ENCODE results near the gene ZNF827.

The ZNF827 gene

DNA sequence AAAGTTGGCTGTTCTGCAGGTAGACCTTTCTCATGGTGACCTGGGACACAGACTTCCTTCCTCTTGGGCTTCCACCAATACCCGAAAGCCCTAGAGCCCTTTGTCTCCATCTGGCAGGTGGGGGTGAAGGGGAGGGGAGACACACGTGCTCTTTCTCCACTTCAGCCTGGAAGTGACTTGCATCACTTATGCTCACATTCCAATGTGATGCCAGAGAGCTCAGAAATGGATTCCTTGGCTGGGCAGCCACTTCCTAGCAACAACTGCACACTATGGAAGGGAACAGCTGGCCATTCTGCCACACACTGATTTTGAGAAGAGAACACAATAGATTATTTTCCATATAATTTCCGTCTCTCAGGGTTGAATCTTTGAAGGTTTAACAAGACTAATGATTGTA, 222.4 kb downstream of the ZNF827 start:
- H3K27ac ChIP-seq (ENCODE audit: low read depth, low read length): no peak overlapping the region
- no peaks in the 10 kb centered on the region for H3K9me2 ChIP-seq (replicated peaks; ENCODE audit: control insufficient read depth, low read length)
- no peaks in the 10 kb centered on the region for H3K4me1 ChIP-seq (ENCODE audit: control insufficient read depth, low read length)
- no peaks in the 10 kb centered on the region for H3K79me2 ChIP-seq (ENCODE audit: control insufficient read depth, low read length)
- no peak overlapping the region for H3K4me3 ChIP-seq (ENCODE audit: low read length)
- H3K36me3 ChIP-seq (ENCODE audit: control insufficient read depth, low read length): no peaks in the 10 kb centered on the region
- H3F3A ChIP-seq (ENCODE audit: control insufficient read depth, insufficient read depth): no peaks in the 10 kb centered on the region
- H3K27me3 ChIP-seq (ENCODE audit: control insufficient read depth, low read length): peaks cover 8% of the 10 kb centered on the region; the same call in 1 of the 2 replicates
- no peaks in the 10 kb centered on the region for H4K20me1 ChIP-seq (ENCODE audit: control insufficient read depth, insufficient read depth, low read depth, low read length)
- H3K9me3 ChIP-seq (ENCODE audit: control insufficient read depth, insufficient read depth, low read length): no peaks in the 10 kb centered on the region; the same call in 1 of the 2 replicates
- TF ChIP-seq EZH2phosphoT487 (IDR thresholded peaks at IDR 0.05; ENCODE audit: borderline replicate concordance, low read length): no peak
- TF ChIP-seq, protein P1, sequence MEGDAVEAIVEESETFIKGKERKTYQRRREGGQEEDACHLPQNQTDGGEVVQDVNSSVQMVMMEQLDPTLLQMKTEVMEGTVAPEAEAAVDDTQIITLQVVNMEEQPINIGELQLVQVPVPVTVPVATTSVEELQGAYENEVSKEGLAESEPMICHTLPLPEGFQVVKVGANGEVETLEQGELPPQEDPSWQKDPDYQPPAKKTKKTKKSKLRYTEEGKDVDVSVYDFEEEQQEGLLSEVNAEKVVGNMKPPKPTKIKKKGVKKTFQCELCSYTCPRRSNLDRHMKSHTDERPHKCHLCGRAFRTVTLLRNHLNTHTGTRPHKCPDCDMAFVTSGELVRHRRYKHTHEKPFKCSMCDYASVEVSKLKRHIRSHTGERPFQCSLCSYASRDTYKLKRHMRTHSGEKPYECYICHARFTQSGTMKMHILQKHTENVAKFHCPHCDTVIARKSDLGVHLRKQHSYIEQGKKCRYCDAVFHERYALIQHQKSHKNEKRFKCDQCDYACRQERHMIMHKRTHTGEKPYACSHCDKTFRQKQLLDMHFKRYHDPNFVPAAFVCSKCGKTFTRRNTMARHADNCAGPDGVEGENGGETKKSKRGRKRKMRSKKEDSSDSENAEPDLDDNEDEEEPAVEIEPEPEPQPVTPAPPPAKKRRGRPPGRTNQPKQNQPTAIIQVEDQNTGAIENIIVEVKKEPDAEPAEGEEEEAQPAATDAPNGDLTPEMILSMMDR (IDR thresholded peaks at IDR 0.05; ENCODE audit: low read depth, low read length, poor library complexity, severe bottlenecking): no peak
- no peak overlapping the region for H3K4me2 ChIP-seq (ENCODE audit: low read length)

DNA sequence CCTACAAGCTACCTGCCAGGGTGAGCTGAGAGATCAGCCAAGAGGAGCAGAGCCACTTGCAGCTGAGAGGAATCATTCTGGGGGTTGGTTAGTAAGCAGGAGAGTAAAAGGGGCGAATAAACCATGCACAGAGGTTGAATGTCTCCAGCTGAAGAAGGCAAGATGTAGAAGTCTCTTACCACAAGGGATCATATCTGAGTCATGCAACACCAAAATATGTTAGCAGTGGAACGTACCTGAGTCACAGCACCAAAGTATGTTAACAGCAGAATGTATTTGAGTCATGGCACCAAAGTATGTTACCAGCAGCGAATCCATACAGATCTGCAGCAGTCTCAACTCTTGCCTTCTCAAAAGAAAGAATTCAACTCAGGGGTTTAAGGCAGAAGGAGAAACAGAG, 228.8 kb downstream of the ZNF827 start:
- Histone ChIP-seq H3K36me3 (ENCODE audit: control insufficient read depth, low read length) (no peaks in the 10 kb centered on the region), H3K4me3 (ENCODE audit: low read length) (no peak overlapping the region), H3K27me3 (ENCODE audit: control insufficient read depth, low read length) (peaks cover 5% of the 10 kb centered on the region; the same call in 1 of the 2 replicates), H3K9me2 (replicated peaks; ENCODE audit: control insufficient read depth, low read length) (no peaks in the 10 kb centered on the region), H3K9me3 (ENCODE audit: control insufficient read depth, insufficient read depth, low read length) (no peaks in the 10 kb centered on the region), H3K27ac (ENCODE audit: low read depth, low read length) (no peak overlapping the region), H3K4me1 (ENCODE audit: control insufficient read depth, low read length) (no peaks in the 10 kb centered on the region), H3K79me2 (ENCODE audit: control insufficient read depth, low read length) (no peaks in the 10 kb centered on the region), H4K20me1 (ENCODE audit: control insufficient read depth, insufficient read depth, low read depth, low read length) (no peaks in the 10 kb centered on the region), H3K4me2 (ENCODE audit: low read length) (no peak overlapping the region), H3F3A (ENCODE audit: control insufficient read depth, insufficient read depth) (no peaks in the 10 kb centered on the region)
- TF ChIP-seq EZH2phosphoT487 (IDR thresholded peaks at IDR 0.05; ENCODE audit: borderline replicate concordance, low read length): no peak
- TF ChIP-seq, protein P1 (IDR thresholded peaks at IDR 0.05; ENCODE audit: low read depth, low read length, poor library complexity, severe bottlenecking): no peak

DNA sequence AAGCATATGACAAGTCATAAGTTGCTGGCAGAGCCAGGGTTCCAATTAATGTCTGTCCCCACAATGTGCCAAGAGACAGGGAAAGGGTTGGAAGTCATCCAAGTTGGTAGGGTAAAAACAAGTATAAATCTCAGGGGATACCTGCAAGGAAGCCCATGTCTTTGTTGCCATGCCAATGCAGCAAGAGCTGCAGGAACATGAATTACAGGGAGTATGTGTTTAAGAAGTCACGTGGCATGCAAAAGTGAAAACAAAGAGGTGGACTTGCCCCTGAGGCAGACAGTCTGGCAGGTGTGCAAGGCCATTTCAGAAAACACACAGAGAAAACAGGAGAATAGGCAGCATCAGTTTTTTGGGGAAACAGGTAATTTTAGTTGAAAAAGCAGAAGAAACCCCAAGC, 229.3 kb downstream of the ZNF827 start:
- no peaks in the 10 kb centered on the region for H3F3A ChIP-seq (ENCODE audit: control insufficient read depth, insufficient read depth)
- H3K4me2 ChIP-seq (ENCODE audit: low read length): no peak overlapping the region
- H3K36me3 ChIP-seq (ENCODE audit: control insufficient read depth, low read length): no peaks in the 10 kb centered on the region
- TF ChIP-seq, protein P1 (IDR thresholded peaks at IDR 0.05; ENCODE audit: low read depth, low read length, poor library complexity, severe bottlenecking): no peak
- TF ChIP-seq EZH2phosphoT487 (IDR thresholded peaks at IDR 0.05; ENCODE audit: borderline replicate concordance, low read length): no peak
- no peaks in the 10 kb centered on the region for H3K4me1 ChIP-seq (ENCODE audit: control insufficient read depth, low read length)
- peaks cover under 1% of the 10 kb centered on the region; the same call in 1 of the 2 replicates for H3K27me3 ChIP-seq (ENCODE audit: control insufficient read depth, low read length)
- H4K20me1 ChIP-seq (ENCODE audit: control insufficient read depth, insufficient read depth, low read depth, low read length): no peaks in the 10 kb centered on the region
- no peak overlapping the region for H3K27ac ChIP-seq (ENCODE audit: low read depth, low read length)
- H3K79me2 ChIP-seq (ENCODE audit: control insufficient read depth, low read length): no peaks in the 10 kb centered on the region
- H3K9me2 ChIP-seq (replicated peaks; ENCODE audit: control insufficient read depth, low read length): no peaks in the 10 kb centered on the region
- no peaks in the 10 kb centered on the region for H3K9me3 ChIP-seq (ENCODE audit: control insufficient read depth, insufficient read depth, low read length)
- H3K4me3 ChIP-seq (ENCODE audit: low read length): no peak overlapping the region
